NCI-H2227 (cell line): ENCODE data around the gene CYSLTR2.

ENCODE experiments used
- DNase-seq: peaks from one replicate; lab custom pipeline; 2025; ENCODE audit not compliant: unreplicated experiment; lab: John Stamatoyannopoulos, UW

The CYSLTR2 gene

DNA sequence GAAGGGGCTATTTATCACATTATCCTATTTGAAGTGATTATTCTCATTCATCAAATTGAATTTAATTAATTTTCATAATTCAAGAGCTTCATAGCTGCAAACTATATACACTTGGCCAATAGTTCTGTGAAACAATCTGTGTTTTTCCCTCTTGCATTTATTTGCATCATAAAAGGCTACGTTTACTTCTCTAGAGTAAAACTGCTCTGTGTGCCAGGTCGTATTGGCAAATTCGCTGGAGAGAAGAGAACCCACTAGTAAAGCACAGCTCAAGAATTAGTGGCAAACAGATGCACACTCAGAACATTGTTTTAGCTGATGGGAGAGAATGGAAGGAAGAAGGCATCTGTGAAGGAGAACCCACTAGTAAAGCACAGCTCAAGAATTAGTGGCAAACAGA, 81.8 kb downstream of the CYSLTR2 start:
- DNase-seq, result no peak

DNA sequence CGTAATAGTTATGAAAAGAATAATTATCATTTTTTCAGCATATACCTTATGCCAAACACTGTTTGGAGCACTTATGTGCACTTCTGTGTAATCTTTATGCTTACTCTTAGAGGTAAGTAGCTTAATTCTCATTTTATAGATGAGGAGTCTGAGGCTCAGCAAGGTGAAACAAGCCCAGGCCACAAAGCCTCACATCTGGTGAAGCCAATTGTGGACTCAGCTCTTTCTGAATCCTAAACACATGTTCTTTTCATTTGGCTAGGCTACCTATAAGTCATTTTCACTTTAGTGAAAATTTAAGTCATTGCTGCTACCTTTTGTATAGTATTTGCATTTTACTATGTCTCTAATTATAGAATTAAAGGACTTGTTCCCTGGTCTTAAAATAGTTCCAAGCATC, 84.0 kb downstream of the CYSLTR2 start:
- DNase-seq, result no peak

DNA sequence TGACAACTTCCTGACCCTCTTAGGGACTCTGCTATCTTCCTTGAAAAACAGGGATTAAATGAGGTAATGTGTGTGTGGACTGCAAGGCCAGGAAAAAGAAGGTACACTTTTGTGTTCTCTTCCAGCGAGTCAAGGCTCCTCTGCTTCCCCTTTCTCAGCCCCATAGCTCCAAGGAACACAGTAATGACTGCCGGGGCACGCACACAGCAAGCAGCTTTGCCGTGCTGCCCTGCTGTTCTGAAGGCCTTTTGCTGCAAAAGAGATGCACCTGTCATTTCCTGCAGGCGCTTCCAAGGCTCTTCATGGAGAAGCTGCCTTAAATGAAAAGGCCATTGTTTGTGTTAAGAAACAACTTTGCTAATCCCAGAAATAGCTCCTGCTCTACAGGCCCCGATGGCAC, 84.6 kb downstream of the CYSLTR2 start:
- DNase-seq, result no peak

DNA sequence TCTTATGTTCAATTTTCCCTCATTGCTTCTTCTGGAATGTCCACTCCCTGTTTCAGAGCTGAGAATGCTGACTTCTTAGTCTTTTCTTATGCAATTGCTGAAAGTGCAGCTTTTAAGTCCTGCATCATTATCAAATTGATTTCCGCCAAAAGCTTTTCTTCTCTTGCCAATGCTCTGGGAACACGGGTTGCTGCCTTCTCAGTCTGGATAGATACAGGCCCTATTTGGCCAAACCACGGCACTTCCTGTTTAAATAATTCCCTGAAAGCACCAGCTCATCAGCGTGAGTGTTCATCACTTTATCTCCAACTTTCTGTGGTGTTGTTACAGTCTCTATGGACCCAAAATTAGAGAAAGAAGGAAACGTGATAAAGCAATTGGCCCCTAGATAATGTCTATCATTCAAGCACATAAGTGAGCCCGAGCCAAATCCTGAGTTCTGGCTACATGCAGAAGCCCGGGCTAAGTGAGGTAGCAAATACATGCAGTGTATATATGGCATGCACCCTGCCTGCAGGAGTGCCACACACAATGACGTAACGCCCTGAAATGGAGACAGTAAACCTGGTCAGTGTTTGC, 85.7 kb downstream of the CYSLTR2 start:
- DNase-seq, result no peak

DNA sequence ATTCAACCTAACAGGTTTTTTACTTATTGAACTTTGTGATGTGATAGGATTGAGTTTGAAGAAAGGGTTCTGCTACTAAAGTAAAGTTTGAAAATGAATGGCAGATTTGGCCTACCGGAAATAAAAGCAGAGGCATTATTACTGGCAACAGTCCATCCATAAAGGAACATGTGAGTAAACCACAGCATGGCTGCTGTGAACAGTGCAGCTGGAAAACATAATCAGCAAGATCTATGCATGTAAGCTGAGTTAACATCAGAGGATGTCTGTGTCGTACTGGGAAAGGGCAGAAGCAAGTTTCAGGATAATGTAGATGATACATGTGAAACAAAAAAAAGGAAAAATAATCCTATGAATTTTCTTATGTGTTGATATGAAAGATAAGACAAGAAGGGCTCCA, 87.6 kb downstream of the CYSLTR2 start:
- no peak for DNase-seq

DNA sequence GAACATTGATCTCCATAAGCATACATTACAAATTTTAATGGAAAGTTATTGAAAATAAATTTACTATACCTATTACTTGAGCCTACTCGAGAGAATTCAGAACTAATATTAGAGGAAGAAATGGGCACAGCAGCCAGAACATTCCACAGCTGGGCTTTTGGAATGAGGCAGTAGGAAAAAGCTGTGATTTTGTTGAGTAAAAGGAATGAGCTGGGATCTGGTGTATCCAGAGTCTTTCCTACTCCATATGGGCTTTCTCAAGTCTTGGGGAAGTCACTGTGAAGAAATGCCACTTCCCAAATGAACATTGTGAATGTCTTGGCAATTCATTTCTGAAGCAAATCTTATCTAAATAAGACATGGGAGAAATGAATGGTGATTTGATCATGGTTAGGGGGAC, 93.1 kb downstream of the CYSLTR2 start:
- no peak for DNase-seq

DNA sequence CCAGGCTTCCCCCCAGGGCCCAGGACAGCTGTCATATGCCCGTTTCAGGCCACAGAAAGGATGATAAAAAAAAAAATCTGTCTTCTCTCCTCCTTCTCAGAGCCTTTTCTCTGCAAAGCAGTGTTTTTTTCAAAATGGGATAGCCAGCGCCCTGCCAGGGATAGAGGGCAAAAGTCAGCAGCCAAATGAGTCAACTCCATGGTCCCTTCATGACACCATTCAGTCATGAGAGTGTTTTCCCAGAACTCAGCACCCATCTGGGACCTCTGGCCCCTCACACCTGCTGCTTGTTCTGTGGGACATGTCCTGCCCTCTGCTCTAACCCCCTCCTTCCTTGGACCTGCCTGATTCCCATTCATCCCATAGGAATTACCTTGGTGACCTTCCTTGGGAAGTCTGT, 95.0 kb downstream of the CYSLTR2 start:
- DNase-seq, result no peak

DNA sequence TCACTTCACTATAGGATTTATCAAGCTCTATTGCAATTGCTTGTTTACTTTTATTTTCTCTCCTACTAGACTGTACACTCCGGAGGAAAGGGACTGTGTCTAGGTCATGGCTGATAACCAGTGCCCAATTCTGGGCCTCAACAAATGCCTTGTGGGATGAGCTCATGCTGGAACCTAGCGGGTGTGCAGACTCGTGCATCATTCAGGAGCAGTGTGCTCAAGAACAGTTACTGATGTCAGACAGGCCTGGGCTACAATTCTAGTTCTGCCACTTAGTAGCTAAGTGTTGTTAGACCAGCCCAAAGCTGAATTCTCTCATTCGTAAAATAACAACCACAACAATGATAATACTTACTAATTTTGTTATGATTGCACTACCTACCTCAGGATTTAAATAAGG, 95.4 kb downstream of the CYSLTR2 start:
- DNase-seq, result no peak

DNA sequence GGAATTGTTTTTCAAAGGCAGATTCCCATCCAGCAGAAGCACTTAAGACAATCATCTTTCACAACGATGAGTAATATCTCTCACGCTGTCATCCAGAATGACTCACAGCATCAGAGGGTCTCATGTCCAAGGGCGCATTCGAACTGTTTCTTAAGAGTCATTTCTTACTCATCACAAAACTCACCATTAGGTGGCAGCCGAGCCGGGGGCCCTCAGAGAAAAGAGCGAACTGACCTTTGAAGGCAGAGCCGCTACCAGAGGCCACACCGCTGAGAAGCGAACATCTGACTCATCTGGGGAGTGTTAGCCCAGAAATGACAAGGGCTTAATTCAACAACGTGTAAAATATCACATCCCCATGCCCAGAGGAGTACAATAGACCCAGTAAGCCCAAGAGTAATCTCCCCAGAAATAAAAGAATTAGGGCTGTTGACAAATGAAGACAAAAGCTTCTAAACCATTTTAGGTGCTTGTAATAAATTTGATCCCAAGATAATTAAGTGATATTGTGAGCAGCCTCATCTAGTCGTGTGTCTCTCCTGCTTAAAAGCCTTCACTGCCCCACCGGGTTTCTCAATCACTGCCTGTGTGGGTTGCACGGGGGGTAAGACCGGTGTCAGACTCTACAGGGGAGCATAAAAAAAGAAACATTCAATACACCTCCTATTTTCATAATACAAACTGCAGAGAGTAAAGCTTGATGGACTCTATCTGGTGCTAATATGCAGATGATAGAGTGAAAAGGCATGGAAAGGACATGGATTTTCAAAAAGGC, 96.2 kb downstream of the CYSLTR2 start:
- peak; percentile 63 for DNase-seq

DNA sequence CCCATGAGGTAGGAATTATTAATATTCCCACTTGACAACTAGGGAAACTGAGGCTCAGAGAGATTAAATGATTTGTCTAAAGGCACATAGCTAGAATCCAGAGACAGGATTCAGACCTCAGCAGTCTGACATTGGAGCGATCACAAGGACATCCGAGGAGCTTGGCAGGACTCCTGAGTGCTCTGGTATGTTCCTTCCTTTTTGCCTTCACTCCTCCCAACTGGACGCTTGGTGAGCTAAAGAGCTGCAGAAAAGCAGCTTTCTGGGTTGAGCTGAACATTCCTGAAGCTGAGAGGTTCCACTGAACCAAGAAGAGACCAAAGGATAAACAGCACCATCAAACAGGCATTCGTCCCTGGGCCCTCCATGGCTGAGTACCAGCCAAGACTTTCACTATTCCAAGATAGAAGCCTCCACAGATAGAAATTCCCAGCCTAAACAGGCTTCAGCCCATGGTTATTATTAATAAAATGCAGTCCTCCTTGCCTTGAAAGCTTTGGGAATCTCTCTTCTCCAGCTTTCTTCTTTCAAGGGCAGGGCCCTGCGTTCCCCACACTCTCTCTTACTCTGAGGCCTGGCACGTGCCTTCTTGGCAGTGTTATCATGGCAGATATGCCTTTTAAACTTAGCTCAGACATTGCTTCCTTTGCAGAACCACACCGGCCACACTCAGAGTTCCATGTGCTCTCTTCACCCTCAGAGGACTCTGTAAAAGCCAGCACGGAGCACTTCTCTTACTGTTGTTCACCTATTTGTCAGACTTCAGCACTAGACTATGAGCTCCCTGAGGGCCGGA, 97.1 kb downstream of the CYSLTR2 start:
- no peak for DNase-seq

DNA sequence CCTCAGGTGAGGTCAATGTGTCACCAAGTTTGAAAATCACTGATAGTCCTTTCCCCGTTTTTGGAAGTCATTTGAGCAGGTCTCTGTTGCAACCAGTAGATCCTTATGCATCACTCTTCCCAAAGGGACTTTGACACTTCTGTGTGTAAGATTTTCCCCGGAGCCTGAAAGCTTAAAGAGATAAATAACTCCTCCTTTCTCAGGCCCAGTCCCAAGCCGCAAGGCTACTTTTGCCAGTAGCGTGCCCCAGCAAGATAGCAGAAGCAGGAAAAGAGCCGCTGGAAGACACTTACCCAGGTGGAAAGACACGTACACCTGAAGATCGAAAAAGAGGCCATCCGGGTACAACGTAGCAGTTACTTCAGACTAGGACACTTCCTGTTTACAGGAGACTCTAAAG, 106.9 kb downstream of the CYSLTR2 start:
- no peak for DNase-seq
